Thoracic aorta (tissue), 2 donors: ENCODE results near the gene TACC2. TPM values are rescaled to one million over a fixed set of nuclear protein-coding genes. Genes with fewer than 3 reads are reported as not detected.

Experiments
- ATAC-seq: fragments of 150-250 bp; one replicate; pipeline ENCODE4 v1.8.0; 2017; ENCODE audit warnings: low read depth; ENCODE audit not compliant: insufficient number of reproducible peaks, low FRiP score
- DNase-seq: peaks from one replicate; pipeline ENCODE4 v3.0.0-alpha.2; 2020; ENCODE audit warnings: low spot score
- H3K27ac ChIP-seq, 2 donors: fragments of 200-600 bp; sonication (generic); 1 replicate in 1 of 2; 2 replicates in 1 of 2; pipeline ENCODE4 v1.5.1; 2016; ENCODE audit warnings: mild to moderate bottlenecking in 2 of 2, moderate library complexity in 2 of 2
- H3K27me3 ChIP-seq: fragments of 200-600 bp; sonication (generic); replicated peaks from 2 replicates; pipeline ENCODE4 v1.6.0; 2016; ENCODE audit warnings: mild to moderate bottlenecking; ENCODE audit not compliant: insufficient read depth
- H3K36me3 ChIP-seq: fragments of 200-600 bp; sonication (generic); one replicate; pipeline ENCODE4 v1.5.1; 2016
- H3K4me1 ChIP-seq, 2 donors: fragments of 200-600 bp; sonication (generic); 1 replicate in 1 of 2; 2 replicates in 1 of 2; pipeline versions ENCODE4 v1.5.1 to v1.6.0; 2016; ENCODE audit warnings: low read depth in 2 of 2, mild to moderate bottlenecking in 1 of 2; ENCODE audit not compliant: control insufficient read depth in 1 of 2
- H3K4me3 ChIP-seq: fragments of 200-600 bp; sonication (generic); 2 replicates; pipeline ENCODE4 v1.5.1; 2016; ENCODE audit warnings: mild to moderate bottlenecking
- H3K9me3 ChIP-seq: fragments of 200-600 bp; sonication (generic); 2 replicates; pipeline ENCODE4 v1.5.1; 2016
- total RNA-seq, 2 donors: library from RNA; depleted of rRNA; stranded (reverse); fragments of >200 nt; gene quantifications; one replicate each; pipeline versions ENCODE4 v1.1.0 to v1.2.3, GENCODE V29; 2016
- TF ChIP-seq, protein P1 (sequence below): fragments of 200-600 bp; sonication (generic); IDR thresholded peaks from one replicate; pipeline ENCODE4 v1.5.1; 2019; ENCODE audit warnings: antibody characterized with exemption

Gene TACC2
- total RNA-seq, 2 donors from 2014 or later = 52.1 to 71.0 TPM

GRCh38 chr10:122049076-122049475 is 60.1 kb downstream of the TACC2 start:
- no peak overlapping the region for H3K4me3 ChIP-seq
- no peak overlapping the region for H3K27ac ChIP-seq
- TF ChIP-seq, protein P1, sequence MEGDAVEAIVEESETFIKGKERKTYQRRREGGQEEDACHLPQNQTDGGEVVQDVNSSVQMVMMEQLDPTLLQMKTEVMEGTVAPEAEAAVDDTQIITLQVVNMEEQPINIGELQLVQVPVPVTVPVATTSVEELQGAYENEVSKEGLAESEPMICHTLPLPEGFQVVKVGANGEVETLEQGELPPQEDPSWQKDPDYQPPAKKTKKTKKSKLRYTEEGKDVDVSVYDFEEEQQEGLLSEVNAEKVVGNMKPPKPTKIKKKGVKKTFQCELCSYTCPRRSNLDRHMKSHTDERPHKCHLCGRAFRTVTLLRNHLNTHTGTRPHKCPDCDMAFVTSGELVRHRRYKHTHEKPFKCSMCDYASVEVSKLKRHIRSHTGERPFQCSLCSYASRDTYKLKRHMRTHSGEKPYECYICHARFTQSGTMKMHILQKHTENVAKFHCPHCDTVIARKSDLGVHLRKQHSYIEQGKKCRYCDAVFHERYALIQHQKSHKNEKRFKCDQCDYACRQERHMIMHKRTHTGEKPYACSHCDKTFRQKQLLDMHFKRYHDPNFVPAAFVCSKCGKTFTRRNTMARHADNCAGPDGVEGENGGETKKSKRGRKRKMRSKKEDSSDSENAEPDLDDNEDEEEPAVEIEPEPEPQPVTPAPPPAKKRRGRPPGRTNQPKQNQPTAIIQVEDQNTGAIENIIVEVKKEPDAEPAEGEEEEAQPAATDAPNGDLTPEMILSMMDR = no peak
- H3K4me1 ChIP-seq = peaks cover 3 to 20% of the 10 kb centered on the region in 2 donors
- H3K9me3 ChIP-seq = no peaks in the 10 kb centered on the region
- DNase-seq = no peak
- no peak for ATAC-seq
- no peaks in the 10 kb centered on the region for H3K36me3 ChIP-seq
- H3K27me3 ChIP-seq = no peaks in the 10 kb centered on the region

- Histone ChIP-seq H3K9me3 (no peaks in the 10 kb centered on the region), H3K27me3 (no peaks in the 10 kb centered on the region), H3K36me3 (no peaks in the 10 kb centered on the region), H3K4me3 (no peak overlapping the region), H3K4me1 (peaks cover 3 to 8% of the 10 kb centered on the region in 2 donors), H3K27ac (no peak overlapping the region)
- no peak for DNase-seq
- TF ChIP-seq, protein P1 = no peak
- no peak for ATAC-seq
Observed at GRCh38 chr10:122050311-122050710, 61.3 kb downstream of the TACC2 start.

DNA sequence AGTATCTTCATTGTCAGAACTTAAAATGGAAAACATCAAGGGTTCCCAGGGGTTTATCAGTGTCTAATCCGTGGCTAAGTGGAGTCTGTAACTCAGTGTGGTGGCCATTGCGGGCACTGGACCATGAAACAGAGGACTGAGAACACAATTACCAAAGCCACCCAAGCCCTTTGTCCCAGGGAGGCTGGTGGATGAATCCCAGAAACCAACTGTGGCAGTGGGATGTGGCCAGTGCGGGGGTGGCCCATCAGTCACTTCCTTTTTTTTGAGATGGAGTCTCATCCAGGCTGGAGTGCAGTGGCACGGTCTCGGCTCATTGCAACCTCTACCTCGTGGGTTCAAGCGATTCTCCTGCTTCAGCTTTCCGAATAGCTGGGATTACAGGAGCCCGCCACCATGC is 61.8 kb downstream of the TACC2 start:
- ATAC-seq = no peak
- Histone ChIP-seq H3K27me3 (no peaks in the 10 kb centered on the region), H3K4me1 (peaks cover 3 to 5% of the 10 kb centered on the region in 2 donors), H3K4me3 (no peak overlapping the region), H3K9me3 (no peaks in the 10 kb centered on the region), H3K27ac (no peak overlapping the region), H3K36me3 (no peaks in the 10 kb centered on the region)
- no peak for DNase-seq
- TF ChIP-seq, protein P1 = no peak

DNA sequence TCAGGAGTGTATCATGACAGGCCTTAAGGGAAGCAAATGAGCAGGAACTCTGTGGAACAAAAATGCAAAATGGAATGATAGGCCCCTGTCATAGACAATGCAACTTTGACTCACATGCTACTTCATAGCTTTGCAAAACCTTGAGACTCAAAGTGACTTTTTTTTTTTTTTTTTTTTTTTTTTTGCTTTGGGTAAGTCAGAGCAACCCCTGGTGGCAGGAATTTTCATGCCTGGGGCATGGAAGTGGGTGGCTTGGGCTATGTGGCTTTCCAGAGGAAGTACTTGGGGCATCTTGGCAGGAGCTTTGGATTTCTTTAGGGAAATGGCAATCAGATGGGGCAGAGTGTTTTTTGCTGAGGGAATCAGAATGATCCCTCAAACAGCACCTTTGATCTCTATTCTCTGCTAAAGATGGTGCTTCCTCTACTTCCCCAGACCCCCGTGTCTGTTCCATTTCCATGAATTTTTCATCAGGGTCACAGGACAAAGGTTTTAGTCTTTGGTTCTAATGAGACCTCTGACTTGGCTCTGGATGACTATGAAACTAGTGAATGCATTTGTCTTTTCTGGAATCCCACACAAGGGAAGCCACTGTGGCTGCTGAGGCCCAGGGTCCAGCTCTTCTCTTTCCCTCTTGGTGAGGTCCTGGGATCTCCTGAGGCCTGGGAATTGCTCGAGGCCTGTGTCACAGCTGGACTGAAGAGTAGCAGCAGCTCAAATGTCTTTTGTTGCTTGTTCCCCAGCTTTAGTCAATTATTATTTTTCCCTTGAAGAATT is 62.8 kb downstream of the TACC2 start:
- ATAC-seq = no peak
- peak overlapping the region; percentile 2 to 52 for H3K27ac ChIP-seq

DNA sequence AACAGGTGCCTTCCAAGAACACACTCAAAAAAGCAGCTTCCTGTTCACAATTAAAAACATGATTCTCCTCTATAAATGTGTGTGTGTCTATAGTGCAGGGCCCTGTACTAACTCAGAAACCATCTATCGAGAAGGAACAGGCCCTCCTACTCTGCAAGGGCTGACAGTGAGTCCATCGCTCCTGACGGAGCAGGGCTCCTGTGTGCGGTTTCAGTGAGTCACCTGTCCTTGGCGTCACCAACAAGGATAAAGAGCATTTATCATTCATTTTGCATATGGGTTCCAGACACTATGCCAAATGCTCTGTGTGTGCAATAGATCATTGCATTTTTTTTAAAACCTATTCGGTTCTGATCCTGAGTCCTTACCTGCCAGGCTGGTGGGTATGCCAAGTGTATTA is 63.7 kb downstream of the TACC2 start:
- Histone ChIP-seq H3K27ac (no peak overlapping the region), H3K4me3 (no peak overlapping the region), H3K4me1 (peaks cover 3 to 5% of the 10 kb centered on the region in 2 donors), H3K9me3 (no peaks in the 10 kb centered on the region), H3K27me3 (no peaks in the 10 kb centered on the region), H3K36me3 (no peaks in the 10 kb centered on the region)
- DNase-seq (no peak), ATAC-seq (no peak)
- TF ChIP-seq, protein P1 = no peak

More for the DNA sequence above, 62.8 kb downstream of the TACC2 start:
- TF ChIP-seq, protein P1 = peak; percentile 79
- H3K36me3 ChIP-seq = no peaks in the 10 kb centered on the region
- no peaks in the 10 kb centered on the region for H3K9me3 ChIP-seq
- no peak for DNase-seq
- peaks cover 3 to 5% of the 10 kb centered on the region in 2 donors for H3K4me1 ChIP-seq
- no peaks in the 10 kb centered on the region for H3K27me3 ChIP-seq
- H3K4me3 ChIP-seq = no peak overlapping the region
